ENCODE data around the gene LZTFL1.

The LZTFL1 gene

DNA sequence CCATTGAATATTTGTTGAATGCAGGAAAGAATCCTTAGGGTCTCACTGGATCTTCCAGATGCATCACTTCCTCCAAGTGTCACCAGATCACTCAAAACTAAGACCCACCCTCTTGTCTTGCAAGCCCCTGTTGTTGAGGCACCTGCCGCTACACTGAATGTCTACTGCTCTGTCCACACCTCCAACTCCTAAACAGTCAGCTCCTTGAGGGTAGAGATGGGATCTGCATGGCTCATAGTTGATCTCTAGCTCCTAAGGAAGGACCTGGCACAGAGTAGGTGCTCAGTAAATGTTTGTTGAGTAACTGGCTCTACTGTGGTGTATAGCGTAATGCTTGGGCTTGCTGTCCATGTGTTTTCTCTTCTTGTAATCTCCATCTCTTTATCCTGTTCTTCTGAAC lies 54.4 kb downstream of the LZTFL1 start:
- TF ChIP-seq, protein P1, sequence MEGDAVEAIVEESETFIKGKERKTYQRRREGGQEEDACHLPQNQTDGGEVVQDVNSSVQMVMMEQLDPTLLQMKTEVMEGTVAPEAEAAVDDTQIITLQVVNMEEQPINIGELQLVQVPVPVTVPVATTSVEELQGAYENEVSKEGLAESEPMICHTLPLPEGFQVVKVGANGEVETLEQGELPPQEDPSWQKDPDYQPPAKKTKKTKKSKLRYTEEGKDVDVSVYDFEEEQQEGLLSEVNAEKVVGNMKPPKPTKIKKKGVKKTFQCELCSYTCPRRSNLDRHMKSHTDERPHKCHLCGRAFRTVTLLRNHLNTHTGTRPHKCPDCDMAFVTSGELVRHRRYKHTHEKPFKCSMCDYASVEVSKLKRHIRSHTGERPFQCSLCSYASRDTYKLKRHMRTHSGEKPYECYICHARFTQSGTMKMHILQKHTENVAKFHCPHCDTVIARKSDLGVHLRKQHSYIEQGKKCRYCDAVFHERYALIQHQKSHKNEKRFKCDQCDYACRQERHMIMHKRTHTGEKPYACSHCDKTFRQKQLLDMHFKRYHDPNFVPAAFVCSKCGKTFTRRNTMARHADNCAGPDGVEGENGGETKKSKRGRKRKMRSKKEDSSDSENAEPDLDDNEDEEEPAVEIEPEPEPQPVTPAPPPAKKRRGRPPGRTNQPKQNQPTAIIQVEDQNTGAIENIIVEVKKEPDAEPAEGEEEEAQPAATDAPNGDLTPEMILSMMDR (IDR thresholded peaks at IDR 0.05; ENCODE audit: insufficient read depth, low read length, missing control alignments), result no peak
- POLR2A ChIA-PET, result no interaction called here
- no peak for DNase-seq (ENCODE audit: low read depth, low spot score)
- no peak overlapping the region for H3K4me3 ChIP-seq (ENCODE audit: low read depth, low read length)
- CTCF ChIA-PET, result no interaction called here

DNA sequence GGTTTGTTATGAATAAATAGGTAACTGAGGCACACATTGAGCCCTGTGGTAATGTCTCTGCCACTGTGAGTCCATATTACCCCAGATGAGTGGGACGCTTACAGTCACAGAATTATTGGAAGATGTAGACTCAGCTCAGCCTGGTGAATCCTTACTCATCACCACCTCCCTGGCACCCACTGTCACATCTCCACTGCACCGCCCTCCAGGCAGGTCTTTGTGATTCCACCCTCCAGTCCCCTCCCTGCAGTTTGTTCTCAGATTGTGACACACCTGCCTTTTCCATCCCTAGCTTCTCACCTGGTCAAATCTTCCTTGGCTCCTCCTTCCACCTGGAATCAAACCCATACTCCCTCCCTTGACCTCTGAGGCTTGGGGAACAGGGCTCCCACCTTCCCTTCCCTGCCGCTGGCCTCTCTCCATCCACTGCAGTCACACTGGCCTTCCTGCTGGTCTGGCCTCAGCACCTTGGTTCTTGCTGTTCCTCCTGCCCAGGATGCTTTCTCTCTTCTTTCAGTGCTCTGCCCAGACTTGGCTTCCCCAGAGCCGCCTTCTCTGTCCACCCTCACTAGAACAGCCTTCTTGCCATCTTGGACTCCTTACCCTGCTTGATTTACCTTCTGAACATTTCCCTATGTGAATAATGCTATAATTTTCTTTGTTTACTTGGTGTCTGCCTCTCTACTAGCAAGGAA lies 55.0 kb downstream of the LZTFL1 start:
- DNase-seq (ENCODE audit: low read depth, low spot score), result no peak
- TF ChIP-seq, protein P1 (IDR thresholded peaks at IDR 0.05; ENCODE audit: insufficient read depth, low read length, missing control alignments), result no peak
- ChIA-PET CTCF (no interaction called here), POLR2A (no interaction called here)
- no peak overlapping the region for H3K4me3 ChIP-seq (ENCODE audit: low read depth, low read length)

DNA sequence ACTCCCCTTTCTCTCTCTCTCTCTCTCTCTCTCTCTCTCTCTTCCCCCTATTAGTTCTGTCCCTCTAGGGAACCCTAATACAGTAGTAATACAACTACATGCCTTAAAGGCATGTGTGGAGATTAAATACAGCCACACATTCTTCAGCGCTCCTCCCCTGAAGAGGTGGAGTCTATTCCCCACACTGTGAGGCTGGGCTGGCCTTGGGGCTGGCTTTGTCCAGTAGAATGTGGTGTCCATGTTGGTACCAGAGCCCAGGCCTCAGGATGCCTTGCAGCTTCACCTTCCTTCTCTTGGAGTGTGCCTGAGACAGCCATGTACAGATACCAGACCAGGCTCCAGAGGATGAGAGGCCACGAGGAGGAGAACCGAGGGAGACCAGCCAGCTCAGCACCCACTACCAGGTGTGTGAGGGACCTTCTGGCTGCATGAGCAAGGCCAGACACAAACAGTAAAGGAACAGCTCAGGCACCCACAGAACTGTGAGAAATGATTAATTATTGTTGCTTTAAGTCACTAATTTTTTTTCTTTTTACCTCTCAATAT lies 56.2 kb downstream of the LZTFL1 start:
- POLR2A ChIA-PET, result no interaction called here
- DNase-seq (ENCODE audit: low read depth, low spot score), result no peak
- CTCF ChIA-PET, result no interaction called here
- TF ChIP-seq, protein P1 (IDR thresholded peaks at IDR 0.05; ENCODE audit: insufficient read depth, low read length, missing control alignments), result no peak
- H3K4me3 ChIP-seq (ENCODE audit: low read depth, low read length), result no peak overlapping the region

DNA sequence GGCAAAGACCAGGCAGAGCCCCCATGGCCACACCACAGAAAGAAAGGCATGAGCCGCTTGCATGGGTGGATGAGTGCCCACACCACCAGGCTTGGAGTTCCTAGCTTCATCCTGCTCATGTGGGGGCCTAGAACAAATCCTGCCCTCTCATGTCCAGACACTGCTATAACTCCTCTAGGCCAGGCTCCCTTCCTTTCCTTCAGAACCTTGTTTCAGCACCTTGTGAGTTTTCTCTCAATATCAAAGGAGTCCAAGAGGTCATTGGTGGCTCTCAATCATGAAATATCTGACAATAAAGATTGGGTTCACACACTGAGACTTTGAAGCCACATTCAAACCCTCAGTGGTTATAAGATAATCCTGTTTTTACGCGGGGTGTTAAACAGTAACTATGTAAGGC lies 58.3 kb downstream of the LZTFL1 start:
- DNase-seq (ENCODE audit: low read depth, low spot score), result no peak
- CTCF ChIA-PET, result interaction anchor here (1.6 kb wide), 1 partner anchor 9 kb away, joined by 3 read pairs; no protein-coding TSS in a partner anchor
- POLR2A ChIA-PET, result no interaction called here

DNA sequence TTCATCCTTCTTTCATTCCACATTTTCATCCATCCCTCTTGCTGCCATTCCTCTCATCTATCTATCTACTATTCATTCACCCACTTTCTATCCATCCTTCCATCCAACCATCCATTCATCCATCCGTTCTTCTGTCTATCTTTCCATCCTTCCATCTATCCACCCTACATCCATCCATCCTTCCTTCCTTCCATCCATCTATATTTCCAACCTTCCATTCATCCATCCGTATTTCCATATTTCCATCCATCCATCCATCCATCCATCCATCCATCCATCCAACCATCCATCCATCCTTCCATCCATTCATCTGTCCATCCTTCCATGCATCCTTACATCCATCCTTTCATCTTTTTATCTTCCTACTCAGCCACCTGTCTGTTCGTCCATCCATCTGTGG lies 59.5 kb downstream of the LZTFL1 start:
- H3K4me3 ChIP-seq (ENCODE audit: low read depth, low read length), result no peak overlapping the region
- ChIA-PET CTCF (interaction anchor here (2.1 kb wide), 1 partner anchor 21 kb away, joined by 6 read pairs; no protein-coding TSS in a partner anchor), POLR2A (no interaction called here)
- TF ChIP-seq, protein P1 (IDR thresholded peaks at IDR 0.05; ENCODE audit: insufficient read depth, low read length, missing control alignments), result no peak
- DNase-seq (ENCODE audit: low read depth, low spot score), result no peak

More for the DNA sequence above, 58.3 kb downstream of the LZTFL1 start:
- TF ChIP-seq, protein P1 (IDR thresholded peaks at IDR 0.05; ENCODE audit: insufficient read depth, low read length, missing control alignments), result no peak
- H3K4me3 ChIP-seq (ENCODE audit: low read depth, low read length), result no peak overlapping the region

DNA sequence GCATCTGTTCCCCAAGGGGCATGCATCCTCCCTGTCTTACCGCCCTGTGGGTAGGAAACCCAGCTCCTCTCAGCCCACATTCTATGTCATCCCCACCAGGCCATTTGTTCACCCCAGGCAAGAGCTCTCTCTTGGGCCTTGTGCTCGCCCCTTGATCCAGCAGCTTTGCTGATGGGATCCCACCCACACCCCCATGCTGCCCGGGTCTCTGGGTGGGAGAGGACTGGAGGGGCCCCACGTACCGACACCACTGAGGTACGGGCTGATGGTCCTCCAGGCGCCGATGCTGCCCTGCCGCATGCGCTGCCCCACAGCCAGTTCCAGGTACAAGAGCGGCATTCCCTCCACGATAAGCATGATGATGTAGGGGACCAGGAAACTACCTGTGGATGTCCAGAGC lies 60.1 kb downstream of the LZTFL1 start:
- H3K4me3 ChIP-seq (ENCODE audit: low read depth, low read length), result no peak overlapping the region
- no peak for DNase-seq (ENCODE audit: low read depth, low spot score)
- POLR2A ChIA-PET, result no interaction called here

More for the DNA sequence above, 60.1 kb downstream of the LZTFL1 start:
- TF ChIP-seq, protein P1 (IDR thresholded peaks at IDR 0.05; ENCODE audit: insufficient read depth, low read length, missing control alignments), result no peak
- CTCF ChIA-PET, result interaction anchor here (2.1 kb wide), 1 partner anchor 21 kb away, joined by 6 read pairs; no protein-coding TSS in a partner anchor
